GM18519 (cell line): ENCODE results near the gene STX1A.
"Not testable (repeated sequence)": the region's sequence is repeated elsewhere in the genome, so short reads cannot be mapped to it uniquely, and the experiment has no call there.

ENCODE experiments used
- ATAC-seq: cut with Tn5 transposase; IDR thresholded peaks from one replicate; pipeline ENCODE4 v1.9.1; 2021; ENCODE audit warnings: mild to moderate bottlenecking, moderate library complexity; ENCODE audit not compliant: unreplicated experiment, low FRiP score

The STX1A gene

GRCh38 chr7:73683788-73684693, 35.4 kb downstream of the STX1A start:
- ATAC-seq, result no peak

- ATAC-seq, result peak; percentile 76
Measured at GRCh38 chr7:73683056-73683787, 36.2 kb downstream of the STX1A start, which contains the start of the genes BUD23 and DNAJC30. BUD23 (plus strand) TSS chr7:73683597; CDS start chr7:73683626, 29 bp downstream. DNAJC30 (minus strand) TSS chr7:73683453; CDS start chr7:73683423, 30 bp downstream.

GRCh38 chr7:73682745-73683055, 36.8 kb downstream of the STX1A start:
- ATAC-seq, result no peak

DNA sequence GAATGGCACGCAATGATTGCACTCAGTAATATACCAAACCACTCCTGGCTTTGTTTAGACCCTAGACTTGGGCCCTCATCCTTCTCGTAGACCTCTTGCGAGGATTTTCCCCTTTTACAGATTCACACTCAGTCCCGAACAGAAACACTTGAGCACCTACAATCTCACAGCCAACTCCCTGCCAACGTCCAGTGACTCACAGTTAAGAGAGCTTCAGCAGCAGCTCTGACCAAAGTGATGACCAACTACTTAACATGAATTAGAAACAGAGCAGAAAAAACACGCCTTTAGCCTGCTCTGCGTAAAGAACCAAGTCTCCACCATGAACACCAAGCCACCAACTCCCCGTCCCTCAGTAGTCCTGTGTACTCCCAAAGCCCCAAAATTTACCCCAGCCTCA, 38.4 kb downstream of the STX1A start:
- no peak for ATAC-seq

DNA sequence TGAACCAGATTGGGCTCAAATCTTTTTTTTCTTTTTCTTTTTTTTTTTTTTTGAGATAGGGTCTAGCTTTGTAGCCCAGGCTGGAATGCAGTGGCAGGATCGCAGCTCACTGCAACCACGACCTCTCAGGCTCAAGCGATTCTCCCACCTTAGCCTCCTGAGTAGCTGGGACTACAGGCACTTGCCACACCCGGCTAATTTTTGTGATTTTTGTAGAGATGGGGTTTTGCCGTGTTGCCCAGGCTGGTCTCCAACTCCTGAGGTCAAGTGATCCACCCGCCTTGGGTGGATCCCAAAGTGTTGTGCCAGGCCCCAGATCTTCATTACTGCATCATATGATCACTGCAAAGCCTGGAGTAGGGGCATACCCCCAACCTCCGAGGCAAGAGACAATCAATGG, 39.0 kb downstream of the STX1A start:
- ATAC-seq, result no peak

- ATAC-seq, result no peak
Measured at GRCh38 chr7:73679709-73680108, 39.8 kb downstream of the STX1A start.

GRCh38 chr7:73678862-73679261, 40.6 kb downstream of the STX1A start:
- ATAC-seq, result no peak

DNA sequence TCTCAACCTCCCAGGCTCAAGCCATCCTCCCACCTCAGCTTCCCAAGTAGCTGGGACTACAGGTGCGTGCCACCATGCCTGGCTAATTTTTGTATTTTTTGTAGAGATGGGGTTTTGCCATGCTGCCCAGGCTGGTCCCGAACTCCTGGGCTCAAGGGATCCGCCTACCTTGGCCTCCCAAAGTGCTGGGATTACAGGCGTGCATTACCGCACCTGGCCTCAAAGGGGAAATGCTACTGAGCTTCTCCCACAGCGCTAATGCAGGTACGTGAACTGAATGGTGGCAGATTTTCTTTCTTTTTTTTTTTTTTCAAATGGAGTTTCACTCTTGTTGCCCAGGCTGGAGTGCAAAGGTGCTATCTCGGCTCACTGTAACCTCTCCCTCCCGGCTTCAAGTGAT, 43.4 kb downstream of the STX1A start:
- ATAC-seq, result not testable (repeated sequence)

GRCh38 chr7:73674468-73675124, 44.9 kb downstream of the STX1A start:
- ATAC-seq, result no peak

DNA sequence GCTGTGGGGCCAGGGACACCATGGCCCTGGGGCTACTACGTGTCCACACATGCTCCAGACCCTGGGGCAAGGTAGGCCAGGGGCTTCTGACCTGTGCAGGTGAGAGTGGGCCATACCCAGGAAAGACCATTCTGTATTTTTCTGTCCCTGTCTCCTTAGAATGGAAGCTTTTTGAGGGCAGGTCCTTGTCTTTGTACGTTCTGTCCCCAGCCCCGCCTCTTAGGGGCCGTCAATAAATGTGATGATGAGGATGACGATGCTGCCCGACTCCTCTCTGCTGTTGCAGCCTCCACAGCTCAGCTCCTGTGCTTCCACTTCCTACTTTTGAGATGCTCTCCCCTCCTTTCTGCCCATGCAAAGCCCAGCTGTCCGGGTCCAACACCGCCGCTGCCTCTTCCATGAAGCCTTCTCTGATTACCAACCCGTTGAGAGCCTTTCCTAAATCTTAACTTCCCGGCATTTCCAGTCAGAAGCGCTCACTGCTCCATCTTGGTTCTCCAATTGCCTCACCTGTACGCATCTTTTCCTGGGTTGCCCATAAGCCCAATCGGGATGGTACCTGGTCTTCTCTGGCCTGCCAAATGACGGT, 47.5 kb downstream of the STX1A start:
- ATAC-seq, result no peak

DNA sequence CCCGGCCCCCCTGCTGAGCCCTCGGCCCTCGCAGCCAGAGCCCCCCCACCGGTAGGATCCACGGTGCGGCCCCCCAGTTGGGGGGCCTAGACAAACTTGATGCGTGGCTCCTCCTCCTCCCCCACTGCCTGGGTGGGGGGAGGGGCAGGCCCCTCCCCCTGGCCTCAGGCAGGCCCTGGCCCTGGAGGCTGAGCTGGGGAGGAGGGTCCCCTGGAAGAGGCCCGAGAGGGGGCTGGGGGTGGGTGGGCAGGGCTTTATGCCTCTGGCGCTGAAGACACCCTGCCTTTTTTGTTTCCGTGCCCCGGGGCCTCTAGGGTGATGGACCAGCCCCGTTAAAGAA, 48.2 kb downstream of the STX1A start:
- ATAC-seq, result no peak

DNA sequence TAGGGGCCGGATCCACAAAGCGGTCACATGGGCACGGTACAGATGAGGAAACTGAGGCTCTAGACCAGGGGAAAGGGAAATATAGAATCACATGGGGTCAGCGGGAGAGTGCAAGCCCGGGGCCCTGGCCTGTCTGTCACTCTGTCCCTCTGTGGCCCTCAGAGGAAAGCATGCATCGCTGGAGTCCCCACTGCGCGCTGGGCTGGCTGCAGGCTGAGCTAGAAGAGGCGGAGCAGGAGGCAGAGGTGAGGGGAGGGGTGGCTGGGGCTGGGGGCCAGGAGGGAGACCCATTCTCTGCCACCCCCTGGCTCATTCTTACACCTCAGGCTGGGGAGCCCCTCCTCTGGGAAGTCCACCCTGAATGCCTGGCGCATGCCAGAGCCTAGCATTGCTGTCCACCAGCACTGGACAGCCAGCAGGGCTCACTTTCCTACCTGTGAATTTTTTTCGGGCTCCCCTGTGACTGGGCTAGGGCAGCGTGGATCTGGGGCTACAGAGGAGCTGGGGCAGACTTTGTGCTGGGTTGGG, 49.5 kb downstream of the STX1A start:
- no peak for ATAC-seq

GRCh38 chr7:73669288-73669701, 50.2 kb downstream of the STX1A start:
- ATAC-seq, result no peak

DNA sequence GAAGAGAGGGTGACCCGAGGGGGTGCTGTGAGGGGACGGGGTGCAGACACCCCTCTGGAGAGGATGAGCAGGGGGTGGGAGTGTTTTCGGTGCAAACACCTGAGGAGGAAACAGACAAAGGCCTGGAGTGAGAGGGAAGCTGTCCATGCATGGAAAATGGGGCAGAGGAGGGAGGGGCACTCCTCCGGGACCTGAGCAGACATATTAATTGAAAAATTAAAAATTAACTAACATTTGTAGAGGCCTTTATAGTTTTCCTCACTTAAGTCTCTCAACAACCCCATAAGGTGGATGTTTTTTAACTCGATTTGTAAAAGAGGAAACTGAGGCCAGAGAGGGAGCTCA, 50.6 kb downstream of the STX1A start:
- no peak for ATAC-seq

DNA sequence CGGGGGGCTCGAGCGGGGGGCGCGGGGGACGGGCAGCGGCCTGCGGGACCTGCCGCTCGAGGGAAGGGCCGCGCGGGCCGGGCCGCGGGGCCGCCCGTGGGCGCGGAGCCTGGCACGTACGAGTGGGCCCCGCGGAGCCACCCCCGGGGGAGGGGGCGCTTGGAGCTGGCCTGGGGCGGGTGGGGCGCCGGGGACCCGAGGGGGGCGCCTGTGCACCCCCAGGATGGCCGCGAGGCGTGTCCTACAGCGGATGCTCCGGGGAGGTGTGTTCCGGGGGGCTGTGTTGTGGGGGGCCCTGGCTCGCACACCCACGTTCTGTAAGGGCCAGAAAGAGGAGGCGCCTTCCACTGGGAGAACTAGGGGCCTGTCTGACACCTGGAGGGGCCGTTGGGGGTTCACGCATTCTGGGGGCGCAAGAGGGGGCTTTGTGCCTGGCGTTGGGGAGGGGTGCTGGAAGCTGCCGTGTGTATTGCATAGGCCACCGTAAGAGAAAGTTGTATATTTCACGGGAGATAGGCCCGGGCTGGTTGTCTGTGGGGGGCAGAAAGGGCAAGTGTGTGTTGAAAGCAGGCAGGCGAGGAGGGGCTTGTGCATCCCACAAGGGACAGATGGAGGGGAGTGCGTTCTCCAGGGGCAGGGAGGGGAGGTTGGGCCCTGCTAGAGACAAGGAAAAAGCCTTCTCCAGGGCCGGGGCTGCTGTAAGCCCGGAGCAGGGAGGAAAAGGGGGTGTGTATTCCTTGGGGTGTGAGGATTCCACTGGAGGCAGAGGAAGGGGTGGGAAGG, 51.2 kb downstream of the STX1A start:
- ATAC-seq, result no peak

DNA sequence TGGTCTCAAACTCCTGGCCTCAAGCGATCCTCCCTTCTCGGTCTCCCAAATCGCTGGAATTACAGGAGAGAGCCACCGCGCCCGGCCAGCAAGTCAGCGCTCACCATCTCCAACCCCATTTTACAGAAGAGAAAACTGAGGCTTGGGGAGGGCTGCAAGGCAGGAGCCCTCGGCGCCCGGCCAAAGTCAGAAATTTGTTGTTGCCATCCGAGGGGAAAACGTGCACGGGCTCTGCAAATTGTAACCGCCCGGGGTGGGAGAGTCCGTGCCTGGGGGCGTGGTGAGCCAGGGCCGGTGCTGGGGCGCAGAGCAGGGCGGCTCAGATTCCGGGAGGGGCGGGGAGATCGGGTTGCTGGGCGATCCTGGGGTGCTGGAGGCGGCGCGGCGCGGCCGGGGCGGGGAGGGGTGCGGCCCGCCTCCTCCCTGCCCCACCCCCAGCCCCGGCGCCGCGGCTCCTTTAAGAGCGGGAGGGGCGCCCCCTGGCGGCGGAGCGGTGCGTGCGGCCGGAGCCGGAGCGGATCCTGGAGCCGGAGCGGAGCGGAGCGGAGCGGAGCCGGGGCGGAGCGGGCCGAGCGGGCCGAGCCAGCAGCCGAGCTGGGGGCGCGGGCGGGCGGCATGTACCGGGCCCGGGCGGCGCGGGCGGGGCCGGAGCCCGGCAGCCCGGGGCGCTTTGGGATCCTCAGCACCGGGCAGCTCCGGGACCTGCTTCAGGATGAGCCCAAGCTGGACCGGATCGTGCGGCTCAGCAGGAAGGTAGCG, 51.9 kb downstream of the STX1A start, which contains the start of gene VPS37D:
Gene VPS37D, plus strand, starts transcription at position 488 of the 759 bp plus-strand sequence. Its CDS starts 128 bp downstream, at position 616.
- peak; percentile 69 for ATAC-seq

- ATAC-seq, result no peak
Measured at GRCh38 chr7:73663033-73663432, 56.4 kb downstream of the STX1A start.

DNA sequence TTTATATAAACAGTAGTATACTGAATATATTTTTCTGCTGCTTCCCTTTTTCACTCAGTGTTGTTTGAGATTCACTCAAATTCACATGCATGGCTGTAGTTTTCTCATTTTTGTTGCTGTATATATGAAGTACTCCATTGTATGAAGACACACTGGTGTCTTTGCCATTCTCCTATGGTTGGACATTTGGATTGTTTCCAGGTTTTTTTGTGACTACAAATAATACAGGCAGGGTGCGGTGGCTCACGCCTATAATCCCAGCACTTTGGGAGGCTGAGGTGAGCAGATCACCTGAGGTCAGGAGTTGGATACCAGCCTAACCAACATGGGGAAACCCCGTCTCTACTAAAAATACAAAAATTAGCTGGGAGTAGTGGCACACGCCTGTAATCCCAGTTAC, 58.9 kb downstream of the STX1A start:
- ATAC-seq, result not testable (repeated sequence)

GRCh38 chr7:73659983-73660382, 59.5 kb downstream of the STX1A start:
- no peak for ATAC-seq
